Nephron progenitor cell (in vitro differentiated cells): ENCODE measurements around the gene CLNK.
A peak's percentile ranks its signal among the peaks of the same experiment; 100 is the strongest.

Source experiments
- DNase-seq: peaks from one replicate; pipeline ENCODE4 v3.0.0; 2021
- H3K27ac Mint-ChIP-seq: 2 replicates; pipeline ENCODE4 v1.8.0; 2021; ENCODE audit warnings: mild to moderate bottlenecking, moderate library complexity, mixed read lengths
- H3K27me3 Mint-ChIP-seq: 2 replicates; pipeline ENCODE4 v1.8.0; 2021; ENCODE audit warnings: mild to moderate bottlenecking, low read depth, mixed read lengths; ENCODE audit not compliant: poor library complexity
- H3K36me3 Mint-ChIP-seq: 2 replicates; pipeline ENCODE4 v1.8.0; 2021; ENCODE audit warnings: low read depth, mixed read lengths
- H3K4me1 Mint-ChIP-seq: 2 replicates; pipeline ENCODE4 v1.8.0; 2021; ENCODE audit warnings: mixed read lengths
- H3K4me3 Mint-ChIP-seq: 2 replicates; pipeline ENCODE4 v1.8.0; 2021; ENCODE audit warnings: mild to moderate bottlenecking, moderate library complexity, mixed read lengths
- H3K9me3 Mint-ChIP-seq: 2 replicates; pipeline ENCODE4 v1.8.0; 2021; ENCODE audit warnings: mild to moderate bottlenecking, moderate library complexity, mixed read lengths
- TF ChIP-seq, protein P1 (sequence below): fragments of 200-600 bp; sonication (generic); IDR thresholded peaks from 2 replicates; pipeline ENCODE4 v1.5.0; 2021; ENCODE audit warnings: antibody characterized with exemption

CLNK gene

DNA sequence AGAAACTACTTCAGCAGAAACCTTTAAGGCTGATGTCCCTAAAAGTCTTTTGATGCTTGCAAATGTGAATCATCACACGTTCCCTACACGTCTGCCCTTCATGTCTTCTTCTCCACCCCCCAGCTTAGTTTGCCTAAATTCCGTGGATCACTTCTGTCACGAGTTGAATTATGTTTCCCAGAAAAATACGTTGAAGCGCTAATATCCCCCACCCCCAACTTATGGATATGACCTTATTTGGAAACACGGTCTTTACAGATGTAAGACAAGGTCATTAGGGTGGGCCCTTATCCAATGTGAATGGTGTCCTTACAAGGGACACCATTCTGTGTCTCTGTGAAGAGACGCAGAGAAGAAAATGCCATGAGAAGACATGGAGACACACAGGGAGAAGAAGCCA, 225.3 kb downstream of the CLNK start:
- TF ChIP-seq, protein P1, sequence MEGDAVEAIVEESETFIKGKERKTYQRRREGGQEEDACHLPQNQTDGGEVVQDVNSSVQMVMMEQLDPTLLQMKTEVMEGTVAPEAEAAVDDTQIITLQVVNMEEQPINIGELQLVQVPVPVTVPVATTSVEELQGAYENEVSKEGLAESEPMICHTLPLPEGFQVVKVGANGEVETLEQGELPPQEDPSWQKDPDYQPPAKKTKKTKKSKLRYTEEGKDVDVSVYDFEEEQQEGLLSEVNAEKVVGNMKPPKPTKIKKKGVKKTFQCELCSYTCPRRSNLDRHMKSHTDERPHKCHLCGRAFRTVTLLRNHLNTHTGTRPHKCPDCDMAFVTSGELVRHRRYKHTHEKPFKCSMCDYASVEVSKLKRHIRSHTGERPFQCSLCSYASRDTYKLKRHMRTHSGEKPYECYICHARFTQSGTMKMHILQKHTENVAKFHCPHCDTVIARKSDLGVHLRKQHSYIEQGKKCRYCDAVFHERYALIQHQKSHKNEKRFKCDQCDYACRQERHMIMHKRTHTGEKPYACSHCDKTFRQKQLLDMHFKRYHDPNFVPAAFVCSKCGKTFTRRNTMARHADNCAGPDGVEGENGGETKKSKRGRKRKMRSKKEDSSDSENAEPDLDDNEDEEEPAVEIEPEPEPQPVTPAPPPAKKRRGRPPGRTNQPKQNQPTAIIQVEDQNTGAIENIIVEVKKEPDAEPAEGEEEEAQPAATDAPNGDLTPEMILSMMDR: no peak
- Mint-ChIP-seq H3K4me1 (peaks cover 12% of the 10 kb centered on the region), H3K27me3 (peaks cover 68% of the 10 kb centered on the region), H3K4me3 (no peak overlapping the region), H3K27ac (no peak overlapping the region), H3K36me3 (peaks cover 37% of the 10 kb centered on the region), H3K9me3 (peaks cover 76% of the 10 kb centered on the region)
- no peak for DNase-seq

DNA sequence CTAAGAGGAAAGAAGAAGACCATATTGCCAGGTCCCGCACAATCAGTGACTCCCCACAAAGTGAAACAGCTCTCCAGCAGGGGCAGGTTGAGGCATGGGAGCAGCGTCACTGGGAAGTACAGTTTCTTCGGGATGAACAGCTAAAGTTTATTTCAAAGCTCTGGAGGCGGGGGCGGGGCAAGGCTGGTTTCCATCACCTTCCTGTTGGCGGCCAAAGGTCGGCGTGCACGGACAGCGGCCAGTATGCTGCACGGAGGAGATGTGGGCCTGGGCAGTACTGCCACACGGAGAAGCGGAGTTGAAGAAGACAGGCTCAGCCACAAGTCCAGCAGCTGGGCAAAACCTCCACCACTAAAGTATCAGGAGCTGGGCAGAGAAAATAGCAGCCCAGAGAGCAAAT, 226.4 kb downstream of the CLNK start:
- TF ChIP-seq, protein P1: no peak
- peaks cover 48% of the 10 kb centered on the region for H3K36me3 Mint-ChIP-seq
- H3K27me3 Mint-ChIP-seq: peaks cover 59% of the 10 kb centered on the region
- H3K4me1 Mint-ChIP-seq: peaks cover 12% of the 10 kb centered on the region
- no peak overlapping the region for H3K27ac Mint-ChIP-seq
- H3K4me3 Mint-ChIP-seq: no peak overlapping the region
- DNase-seq: no peak
- H3K9me3 Mint-ChIP-seq: peaks cover 79% of the 10 kb centered on the region

DNA sequence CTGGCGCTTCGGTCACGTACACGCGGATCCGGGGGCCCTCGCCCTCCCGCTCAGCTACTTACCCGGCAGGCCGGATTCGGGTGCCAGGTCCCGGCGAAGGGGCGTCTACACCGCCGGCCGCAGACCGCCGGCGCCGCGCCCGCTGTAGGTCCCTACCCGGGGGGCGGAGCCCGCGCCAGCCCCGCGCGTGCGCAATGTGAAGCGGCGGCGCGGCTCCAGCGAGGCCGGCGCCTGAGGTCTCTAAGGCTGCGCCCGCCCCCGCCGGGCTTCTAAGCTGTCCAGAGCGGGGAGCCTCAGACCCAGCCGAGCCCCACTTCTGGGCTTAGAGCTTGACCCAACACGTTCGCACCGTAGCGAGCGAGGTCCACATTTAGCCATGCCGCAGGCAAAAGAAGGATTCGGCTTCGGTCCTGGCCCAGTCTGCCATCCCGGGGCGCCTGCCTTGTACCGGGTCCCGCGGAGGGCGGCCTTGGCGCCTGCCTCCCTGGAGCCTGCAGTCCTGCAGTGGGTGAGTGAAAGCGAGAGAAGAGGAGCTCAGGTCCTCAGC, 227.2 kb downstream of the CLNK start, which contains the start of gene ZNF518B:
TSS of gene ZNF518B (minus strand) at position 172 of the 547 bp plus-strand sequence. CDS start 11,098 bp downstream, outside the sequence.
- Mint-ChIP-seq H3K27me3 (peaks cover 50% of the 10 kb centered on the region), H3K27ac (no peak within 1 kb of the TSS), H3K36me3 (peaks cover 56% of the 10 kb centered on the region), H3K4me3 (peak within 1 kb of the TSS; percentile 86), H3K9me3 (peaks cover 80% of the 10 kb centered on the region), H3K4me1 (peaks cover 12% of the 10 kb centered on the region)
- DNase-seq: peak; percentile 72
- TF ChIP-seq, protein P1: no peak

DNA sequence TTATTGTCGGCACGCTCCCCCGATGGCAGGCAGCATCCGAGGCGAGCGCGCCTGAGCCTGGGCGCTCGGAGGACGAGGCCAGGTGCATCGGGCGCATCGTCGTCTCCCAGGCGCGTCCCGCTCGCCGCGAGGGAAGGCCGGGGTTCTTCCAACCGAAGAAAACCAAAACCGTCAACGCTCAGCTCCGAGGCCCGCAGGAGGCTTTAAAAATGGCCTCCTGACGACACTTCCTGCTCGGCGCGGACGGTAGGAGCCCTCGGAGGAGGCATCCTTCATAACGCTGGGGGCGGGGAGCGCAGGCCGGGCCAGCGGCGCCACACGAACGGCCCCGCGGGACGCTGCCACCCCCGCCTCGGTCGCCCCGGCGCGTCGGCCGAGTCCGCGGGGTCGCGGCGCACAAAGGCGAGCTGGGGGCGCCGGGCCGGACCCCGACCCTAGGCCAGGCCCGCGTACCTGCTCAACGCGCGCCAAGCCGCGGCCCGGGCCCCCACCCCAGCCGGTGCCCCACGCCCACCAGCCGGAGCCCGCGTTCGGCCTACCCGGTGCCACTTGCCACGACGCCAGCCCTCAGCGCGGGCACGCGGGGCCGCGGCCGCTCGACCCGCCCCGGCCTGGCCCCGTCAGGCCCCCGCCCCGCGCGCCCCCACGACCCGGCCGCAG, 227.8 kb downstream of the CLNK start:
- TF ChIP-seq, protein P1: no peak

DNA sequence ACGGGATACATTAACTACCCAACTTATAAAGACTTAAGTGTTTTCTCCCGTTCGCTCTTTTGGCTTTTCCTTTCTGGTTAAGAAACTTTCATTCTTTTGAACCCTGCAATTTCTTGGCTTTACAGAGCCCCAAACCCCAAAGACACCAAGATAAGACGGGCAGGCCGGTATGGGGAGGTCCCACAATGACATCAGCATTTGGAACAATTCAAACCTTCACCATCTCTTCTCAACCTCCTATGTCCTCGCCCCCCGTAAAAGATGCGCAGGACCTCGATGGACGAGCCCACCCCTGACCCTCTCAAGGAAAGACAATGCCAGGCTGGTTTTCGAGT, 228.3 kb downstream of the CLNK start:
- H3K9me3 Mint-ChIP-seq: peaks cover 78% of the 10 kb centered on the region
- peaks cover 12% of the 10 kb centered on the region for H3K4me1 Mint-ChIP-seq
- TF ChIP-seq, protein P1: no peak
- no peak overlapping the region for H3K27ac Mint-ChIP-seq
- H3K27me3 Mint-ChIP-seq: peaks cover 39% of the 10 kb centered on the region
- peak overlapping the region; percentile 86 for H3K4me3 Mint-ChIP-seq
- H3K36me3 Mint-ChIP-seq: peaks cover 67% of the 10 kb centered on the region
- DNase-seq: no peak

More for the DNA sequence above, 227.8 kb downstream of the CLNK start:
- Mint-ChIP-seq H3K4me3 (peak overlapping the region; percentile 86), H3K27me3 (peaks cover 44% of the 10 kb centered on the region), H3K36me3 (peaks cover 62% of the 10 kb centered on the region), H3K27ac (no peak overlapping the region), H3K9me3 (peaks cover 80% of the 10 kb centered on the region), H3K4me1 (peaks cover 12% of the 10 kb centered on the region)
- DNase-seq: peak; percentile 56

DNA sequence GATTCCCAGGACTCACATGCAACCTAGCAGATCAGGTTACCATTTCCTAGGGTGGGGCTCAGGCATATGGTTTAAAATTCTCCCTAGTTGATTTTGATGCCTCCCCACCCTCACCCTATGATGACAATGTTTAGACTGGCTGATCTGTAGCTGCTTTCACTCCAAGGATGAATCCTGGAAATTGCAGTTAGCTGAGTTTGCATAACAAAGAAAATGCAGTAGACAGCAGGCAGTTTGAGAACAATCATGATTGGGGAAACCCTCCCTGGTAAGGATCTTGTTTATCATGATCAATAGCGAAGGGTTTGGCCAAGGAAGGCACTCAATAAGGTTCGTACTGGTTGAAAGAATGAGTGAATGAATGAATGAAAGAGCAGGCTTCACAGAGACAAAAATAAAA, 229.4 kb downstream of the CLNK start:
- peaks cover 82% of the 10 kb centered on the region for H3K9me3 Mint-ChIP-seq
- H3K27ac Mint-ChIP-seq: no peak overlapping the region
- TF ChIP-seq, protein P1: no peak
- H3K4me3 Mint-ChIP-seq: peak overlapping the region; percentile 49
- no peak for DNase-seq
- H3K27me3 Mint-ChIP-seq: peaks cover 30% of the 10 kb centered on the region
- peaks cover 72% of the 10 kb centered on the region for H3K36me3 Mint-ChIP-seq
- peaks cover 12% of the 10 kb centered on the region for H3K4me1 Mint-ChIP-seq
